HepG2 (cell line): ENCODE data around the gene TRAF3. TPM values are rescaled to one million over a fixed set of nuclear protein-coding genes. Genes with fewer than 3 reads are reported as not detected.

Experiments
- BCL3 ChIP-seq: sonication (generic); formaldehyde crosslinking; IDR thresholded peaks from 2 replicates; pipeline ENCODE4 v1.5.1; 2020; ENCODE audit warnings: mild to moderate bottlenecking, missing genetic modification reagents, moderate library complexity
- HOXA9 ChIP-seq: sonication (generic); formaldehyde crosslinking; IDR thresholded peaks from 2 replicates; pipeline ENCODE4 v1.8.1; 2022; ENCODE audit warnings: missing genetic modification reagents, mild to moderate bottlenecking, moderate library complexity, borderline replicate concordance
- KAT2B ChIP-seq: fragments of 150-350 bp; IDR thresholded peaks from 2 replicates; pipeline ENCODE4 v1.6.1; 2014; ENCODE audit warnings: low read depth, low read length, borderline replicate concordance
- MAFK ChIP-seq, 2 experiments: IDR thresholded peaks in 1 of 2; conservative IDR thresholded peaks in 1 of 2; 2 replicates each; pipeline ENCODE4 v1.6.1; 2011; ENCODE audit warnings: improper control_type of control experiment in 2 of 2, low read length in 2 of 2
- ZNF609 ChIP-seq: sonication (generic); formaldehyde crosslinking; IDR thresholded peaks from 2 replicates; pipeline ENCODE4 v1.4.0; 2020; ENCODE audit warnings: mild to moderate bottlenecking, missing genetic modification reagents, borderline replicate concordance
- ZNF782 ChIP-seq: sonication (generic); formaldehyde crosslinking; IDR thresholded peaks from 2 replicates; pipeline ENCODE4 v1.4.0; 2020; ENCODE audit warnings: missing genetic modification reagents, mild to moderate bottlenecking, borderline replicate concordance
- polyA plus RNA-seq, 8 experiments: library from polyadenylated mRNA; depleted of rRNA in 3 of 8; stranded (reverse) in 7 of 8; unstranded in 1 of 8; fragments of >200 nt; fragmentation: Illumina TruSeq in 4 of 8; extraction: Trizol in 4 of 8; gene quantifications; 2 replicates each; pipeline versions ENCODE4 v1.2.1 to v1.2.3, GENCODE V29; 2011 to 2016; ENCODE audit warnings: low read depth in 4 of 8, missing spikeins in 1 of 8, mixed read lengths in 1 of 8; ENCODE audit not compliant: insufficient read depth in 1 of 8
- total RNA-seq, 5 experiments: library from RNA; depleted of rRNA; stranded (reverse); fragments of >200 nt; fragmentation: Illumina TruSeq; extraction: Trizol; gene quantifications; 2 replicates each; pipeline ENCODE4 v1.2.3, GENCODE V29; 2016; ENCODE audit warnings: low read depth in 1 of 5
- TF ChIP-seq, protein P1 (sequence below), 2 experiments: sonication (generic) in 1 of 2; formaldehyde crosslinking in 1 of 2; IDR thresholded peaks; 2 replicates each; pipeline versions ENCODE4 v1.6.1 to v1.9.0; 2014 to 2022; ENCODE audit warnings: antibody characterized with exemption in 1 of 2, borderline replicate concordance in 1 of 2, inconsistent platforms in 1 of 2, low read depth in 1 of 2, missing genetic modification reagents in 1 of 2
- TF ChIP-seq, protein P2 (sequence below): IDR thresholded peaks from 2 replicates; pipeline ENCODE4 v1.6.1; 2016; ENCODE audit warnings: missing compliant biosample characterization, missing genetic modification reagents, borderline replicate concordance

Gene TRAF3
- total and polyA plus RNA-seq, 2 of the 13 experiments (the other 11 are each of a cell fraction or from before 2014, with no cell fraction given), result 6.9 to 12.2 TPM

DNA sequence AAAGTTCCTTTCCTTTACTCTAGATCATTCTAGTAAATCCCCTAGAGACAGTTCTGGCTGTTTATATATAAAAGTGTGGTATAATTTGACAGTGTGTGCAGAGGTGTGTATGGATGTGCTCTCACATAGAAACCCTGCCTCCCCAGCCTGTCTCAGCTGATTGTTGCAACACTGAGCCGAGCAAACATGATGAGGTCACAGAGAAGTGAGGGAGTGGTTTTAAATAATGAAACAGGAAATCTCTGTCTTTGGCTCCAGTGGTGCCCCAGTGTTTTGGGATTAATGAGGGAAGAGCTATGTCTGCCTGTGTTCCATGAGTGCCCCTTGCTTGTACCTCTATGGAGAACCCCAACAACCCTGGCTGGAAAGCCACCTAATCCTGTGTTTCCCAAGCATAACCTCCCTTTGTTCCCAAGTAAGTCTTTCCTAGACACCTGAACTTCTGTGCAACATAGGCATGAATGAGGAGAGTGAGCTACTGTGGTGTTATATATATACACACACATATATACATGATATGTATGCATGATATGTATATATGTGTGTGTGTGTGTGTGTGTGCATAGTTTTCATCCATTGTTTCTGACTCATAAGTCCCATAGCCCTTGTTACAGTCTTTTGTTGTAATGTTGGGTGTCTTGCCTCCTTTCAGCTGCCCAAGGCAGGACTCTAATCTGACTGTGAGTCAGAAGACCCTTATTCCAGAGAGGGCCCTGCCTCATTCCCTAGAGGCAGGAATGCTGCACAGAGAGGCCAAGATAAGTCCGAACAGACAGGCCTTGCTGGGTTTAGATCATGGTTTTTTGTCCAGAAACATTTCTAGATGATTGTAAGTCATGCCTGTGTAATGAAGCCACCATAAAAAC, 18.0 kb downstream of the TRAF3 start (continued):
- TF ChIP-seq, protein P1, sequence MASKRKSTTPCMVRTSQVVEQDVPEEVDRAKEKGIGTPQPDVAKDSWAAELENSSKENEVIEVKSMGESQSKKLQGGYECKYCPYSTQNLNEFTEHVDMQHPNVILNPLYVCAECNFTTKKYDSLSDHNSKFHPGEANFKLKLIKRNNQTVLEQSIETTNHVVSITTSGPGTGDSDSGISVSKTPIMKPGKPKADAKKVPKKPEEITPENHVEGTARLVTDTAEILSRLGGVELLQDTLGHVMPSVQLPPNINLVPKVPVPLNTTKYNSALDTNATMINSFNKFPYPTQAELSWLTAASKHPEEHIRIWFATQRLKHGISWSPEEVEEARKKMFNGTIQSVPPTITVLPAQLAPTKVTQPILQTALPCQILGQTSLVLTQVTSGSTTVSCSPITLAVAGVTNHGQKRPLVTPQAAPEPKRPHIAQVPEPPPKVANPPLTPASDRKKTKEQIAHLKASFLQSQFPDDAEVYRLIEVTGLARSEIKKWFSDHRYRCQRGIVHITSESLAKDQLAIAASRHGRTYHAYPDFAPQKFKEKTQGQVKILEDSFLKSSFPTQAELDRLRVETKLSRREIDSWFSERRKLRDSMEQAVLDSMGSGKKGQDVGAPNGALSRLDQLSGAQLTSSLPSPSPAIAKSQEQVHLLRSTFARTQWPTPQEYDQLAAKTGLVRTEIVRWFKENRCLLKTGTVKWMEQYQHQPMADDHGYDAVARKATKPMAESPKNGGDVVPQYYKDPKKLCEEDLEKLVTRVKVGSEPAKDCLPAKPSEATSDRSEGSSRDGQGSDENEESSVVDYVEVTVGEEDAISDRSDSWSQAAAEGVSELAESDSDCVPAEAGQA (IDR thresholded peaks at IDR 0.05; ENCODE audit: low read depth), result no peak
- TF ChIP-seq, protein P1 (CRISPR knock-in tag; IDR thresholded peaks at IDR 0.05; ENCODE audit: borderline replicate concordance), result no peak
- TF ChIP-seq HOXA9, result no peak
- no peak for TF ChIP-seq MAFK (conservative IDR thresholded peaks at IDR 0.05 in 1 of 2, IDR thresholded peaks at IDR 0.05 in 1 of 2; ENCODE audit: low read length in 2 of 2)
- TF ChIP-seq BCL3 (CRISPR knock-in tag), result no peak
- TF ChIP-seq ZNF782 (CRISPR knock-in tag), result no peak
- TF ChIP-seq KAT2B, result no peak
- TF ChIP-seq ZNF609 (CRISPR knock-in tag), result no peak
- TF ChIP-seq, protein P2, sequence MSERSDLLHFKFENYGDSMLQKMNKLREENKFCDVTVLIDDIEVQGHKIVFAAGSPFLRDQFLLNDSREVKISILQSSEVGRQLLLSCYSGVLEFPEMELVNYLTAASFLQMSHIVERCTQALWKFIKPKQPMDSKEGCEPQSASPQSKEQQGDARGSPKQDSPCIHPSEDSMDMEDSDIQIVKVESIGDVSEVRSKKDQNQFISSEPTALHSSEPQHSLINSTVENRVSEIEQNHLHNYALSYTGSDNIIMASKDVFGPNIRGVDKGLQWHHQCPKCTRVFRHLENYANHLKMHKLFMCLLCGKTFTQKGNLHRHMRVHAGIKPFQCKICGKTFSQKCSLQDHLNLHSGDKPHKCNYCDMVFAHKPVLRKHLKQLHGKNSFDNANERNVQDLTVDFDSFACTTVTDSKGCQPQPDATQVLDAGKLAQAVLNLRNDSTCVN (CRISPR knock-in tag), result no peak
